ENCODE data around the gene AOPEP. TPM values are rescaled to one million over a fixed set of nuclear protein-coding genes. Genes with fewer than 3 reads are reported as not detected.

Gene AOPEP
- total and polyA plus RNA-seq, 2 of the 13 experiments (the other 11 are each of a cell fraction or from before 2014, with no cell fraction given), result 22.2 to 41.6 TPM

- no peak for TF ChIP-seq LCORL (IDR thresholded peaks at IDR 0.05)
- TF ChIP-seq LCORL (CRISPR knock-in tag; IDR thresholded peaks at IDR 0.05), result no peak
- TF ChIP-seq IKZF4 (CRISPR knock-in tag; IDR thresholded peaks at IDR 0.05; ENCODE audit: borderline replicate concordance, low read depth, not compliant biosample characterization), result no peak
- TF ChIP-seq ZFX (CRISPR knock-in tag; IDR thresholded peaks at IDR 0.05; ENCODE audit: low read depth), result peak; percentile 57; the same call in 1 of the 2 replicates
- TF ChIP-seq MEF2D (CRISPR knock-in tag; IDR thresholded peaks at IDR 0.05), result peak; percentile 38; the same call in 1 of the 2 replicates
- 0 out of 2 replicates have a peak, but pooled peaks have one; percentile 22 for TF ChIP-seq THRA (CRISPR knock-in tag; IDR thresholded peaks at IDR 0.05; ENCODE audit: borderline replicate concordance)
- TF ChIP-seq ZNF749 (CRISPR knock-in tag; IDR thresholded peaks at IDR 0.05; ENCODE audit: borderline replicate concordance), result no peak
- peak; percentile 75 for TF ChIP-seq ZNF687 (CRISPR knock-in tag; IDR thresholded peaks at IDR 0.05)
- TF ChIP-seq, protein P1, sequence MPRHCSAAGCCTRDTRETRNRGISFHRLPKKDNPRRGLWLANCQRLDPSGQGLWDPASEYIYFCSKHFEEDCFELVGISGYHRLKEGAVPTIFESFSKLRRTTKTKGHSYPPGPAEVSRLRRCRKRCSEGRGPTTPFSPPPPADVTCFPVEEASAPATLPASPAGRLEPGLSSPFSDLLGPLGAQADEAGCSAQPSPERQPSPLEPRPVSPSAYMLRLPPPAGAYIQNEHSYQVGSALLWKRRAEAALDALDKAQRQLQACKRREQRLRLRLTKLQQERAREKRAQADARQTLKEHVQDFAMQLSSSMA (CRISPR knock-in tag; IDR thresholded peaks at IDR 0.05), result no peak
- TF ChIP-seq ZNF101 (CRISPR knock-in tag; IDR thresholded peaks at IDR 0.05; ENCODE audit: borderline replicate concordance, low read depth), result no peak
- TF ChIP-seq ZNF589 (CRISPR knock-in tag; conservative IDR thresholded peaks at IDR 0.05), result no peak
- TF ChIP-seq CREBL2 (CRISPR knock-in tag; IDR thresholded peaks at IDR 0.05; ENCODE audit: borderline replicate concordance), result no peak
- 0 out of 2 replicates have a peak, but pooled peaks have one; percentile 37 for TF ChIP-seq ETV6 (CRISPR knock-in tag; conservative IDR thresholded peaks at IDR 0.05)
- TF ChIP-seq ZNF710 (CRISPR knock-in tag; IDR thresholded peaks at IDR 0.05; ENCODE audit: borderline replicate concordance), result no peak; the same call in 1 of the 2 replicates
- TF ChIP-seq, protein P2, sequence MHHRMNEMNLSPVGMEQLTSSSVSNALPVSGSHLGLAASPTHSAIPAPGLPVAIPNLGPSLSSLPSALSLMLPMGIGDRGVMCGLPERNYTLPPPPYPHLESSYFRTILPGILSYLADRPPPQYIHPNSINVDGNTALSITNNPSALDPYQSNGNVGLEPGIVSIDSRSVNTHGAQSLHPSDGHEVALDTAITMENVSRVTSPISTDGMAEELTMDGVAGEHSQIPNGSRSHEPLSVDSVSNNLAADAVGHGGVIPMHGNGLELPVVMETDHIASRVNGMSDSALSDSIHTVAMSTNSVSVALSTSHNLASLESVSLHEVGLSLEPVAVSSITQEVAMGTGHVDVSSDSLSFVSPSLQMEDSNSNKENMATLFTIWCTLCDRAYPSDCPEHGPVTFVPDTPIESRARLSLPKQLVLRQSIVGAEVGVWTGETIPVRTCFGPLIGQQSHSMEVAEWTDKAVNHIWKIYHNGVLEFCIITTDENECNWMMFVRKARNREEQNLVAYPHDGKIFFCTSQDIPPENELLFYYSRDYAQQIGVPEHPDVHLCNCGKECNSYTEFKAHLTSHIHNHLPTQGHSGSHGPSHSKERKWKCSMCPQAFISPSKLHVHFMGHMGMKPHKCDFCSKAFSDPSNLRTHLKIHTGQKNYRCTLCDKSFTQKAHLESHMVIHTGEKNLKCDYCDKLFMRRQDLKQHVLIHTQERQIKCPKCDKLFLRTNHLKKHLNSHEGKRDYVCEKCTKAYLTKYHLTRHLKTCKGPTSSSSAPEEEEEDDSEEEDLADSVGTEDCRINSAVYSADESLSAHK (CRISPR knock-in tag; IDR thresholded peaks at IDR 0.05; ENCODE audit: borderline replicate concordance), result no peak
- TF ChIP-seq RAD21 (CRISPR knock-in tag; IDR thresholded peaks at IDR 0.05), result peak; percentile 56
Measured at GRCh38 chr9:95004411-95005277, 278.1 kb downstream of the AOPEP start (continued).
